GM18511 (cell line): ENCODE results near the gene ZFAND2A.
"Not testable (repeated sequence)": the region's sequence is repeated elsewhere in the genome, so short reads cannot be mapped to it uniquely, and the experiment has no call there.

ENCODE experiments used
- ATAC-seq: cut with Tn5 transposase; IDR thresholded peaks from one replicate; pipeline ENCODE4 v1.9.1; 2021; ENCODE audit warnings: mild to moderate bottlenecking, moderate library complexity; ENCODE audit not compliant: unreplicated experiment

Gene ZFAND2A

DNA sequence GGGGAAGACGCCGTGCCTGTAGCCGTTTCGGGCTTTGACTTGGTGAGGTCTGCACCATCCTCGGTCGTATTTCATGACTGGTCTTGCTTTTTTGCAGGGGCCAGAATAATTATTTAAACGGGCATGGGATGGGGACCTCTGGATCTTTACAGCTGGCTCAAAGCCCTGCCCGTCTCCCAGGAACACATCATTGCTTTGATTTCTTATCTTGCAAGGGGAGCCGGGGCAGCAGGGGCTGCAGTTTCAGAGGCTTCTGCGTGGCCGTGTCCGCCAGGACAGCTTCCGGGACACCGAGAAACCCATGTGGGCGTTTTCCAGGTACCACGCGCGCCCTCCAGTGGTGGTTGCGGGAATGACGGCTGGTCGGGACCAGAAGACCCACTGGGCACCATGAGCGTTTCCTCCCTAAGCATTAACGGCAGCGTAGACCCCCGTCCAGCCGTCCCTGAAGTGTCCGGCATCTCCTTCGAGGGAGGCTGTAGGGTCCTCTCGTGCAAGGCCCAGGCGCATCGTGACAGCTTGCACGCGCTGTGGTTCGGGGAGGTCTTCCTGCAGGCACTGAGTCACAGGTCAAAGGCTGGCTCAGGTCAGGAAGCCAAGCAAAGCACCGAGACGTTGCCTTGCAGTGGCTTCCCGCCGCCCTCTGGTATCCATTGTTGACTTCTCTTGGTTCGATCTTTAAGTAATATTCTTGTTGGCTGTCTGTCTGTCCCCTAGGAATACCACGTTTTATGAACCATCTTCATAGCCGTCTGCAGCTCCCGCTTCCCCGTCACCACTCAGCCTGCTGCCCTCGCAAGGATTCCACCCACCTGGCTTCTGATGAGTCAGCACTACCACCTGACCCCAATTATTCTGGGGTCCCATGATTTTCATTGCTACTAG lies 16.2 kb upstream of the ZFAND2A start:
- no peak for ATAC-seq

DNA sequence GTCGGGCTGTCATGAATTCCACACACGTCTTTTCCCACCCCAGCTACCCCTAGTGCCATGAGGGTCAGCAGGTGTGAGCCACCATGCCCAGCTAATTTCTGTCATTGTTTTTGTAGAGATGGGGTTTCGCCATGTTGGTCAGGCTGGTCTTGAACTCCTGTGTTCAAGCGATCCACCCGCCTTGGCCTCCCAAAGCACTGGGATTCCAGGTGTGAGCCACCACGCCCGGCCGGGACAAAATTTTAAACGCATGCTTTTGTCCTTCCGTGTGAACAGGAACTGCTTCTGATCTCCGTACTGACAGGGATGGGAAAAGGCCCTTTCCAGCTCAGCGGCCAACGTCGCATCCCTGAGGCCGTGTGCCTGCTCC lies 15.6 kb upstream of the ZFAND2A start:
- no peak for ATAC-seq

DNA sequence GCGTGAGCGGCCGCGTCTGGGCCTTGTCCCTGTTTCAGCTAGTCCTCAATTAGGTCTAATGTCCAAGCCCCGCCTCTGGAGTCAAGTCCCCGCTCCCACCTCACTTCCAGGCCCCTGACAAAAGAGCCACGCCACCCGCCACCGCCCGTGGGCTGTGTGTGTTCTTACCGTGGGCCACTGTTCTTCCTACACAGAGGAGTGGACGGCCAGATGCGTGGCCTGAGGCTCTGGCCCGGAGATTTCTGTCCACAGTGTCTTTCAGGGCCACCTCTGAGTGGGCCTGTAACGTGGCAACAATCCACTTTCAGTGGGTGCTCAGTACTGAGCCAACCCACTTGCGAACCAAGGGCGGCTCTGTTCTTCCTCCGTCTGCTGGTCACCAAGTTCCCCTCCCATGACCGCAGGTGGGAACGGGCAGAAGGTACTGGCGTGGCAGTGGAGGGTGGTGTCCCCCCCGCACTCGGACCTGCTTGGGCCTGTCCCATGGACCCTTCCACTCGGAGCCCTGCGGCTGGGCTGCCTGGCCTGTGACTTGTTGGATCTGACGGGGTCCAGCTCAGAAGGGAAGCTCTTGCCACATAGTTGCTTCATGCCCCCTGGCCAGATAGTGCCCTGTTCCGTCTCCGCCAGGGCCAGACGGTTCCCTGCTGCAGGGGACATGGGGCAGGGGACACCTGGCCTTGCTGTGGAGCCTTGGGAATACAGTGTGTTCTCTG lies 15.0 kb upstream of the ZFAND2A start:
- no peak for ATAC-seq

DNA sequence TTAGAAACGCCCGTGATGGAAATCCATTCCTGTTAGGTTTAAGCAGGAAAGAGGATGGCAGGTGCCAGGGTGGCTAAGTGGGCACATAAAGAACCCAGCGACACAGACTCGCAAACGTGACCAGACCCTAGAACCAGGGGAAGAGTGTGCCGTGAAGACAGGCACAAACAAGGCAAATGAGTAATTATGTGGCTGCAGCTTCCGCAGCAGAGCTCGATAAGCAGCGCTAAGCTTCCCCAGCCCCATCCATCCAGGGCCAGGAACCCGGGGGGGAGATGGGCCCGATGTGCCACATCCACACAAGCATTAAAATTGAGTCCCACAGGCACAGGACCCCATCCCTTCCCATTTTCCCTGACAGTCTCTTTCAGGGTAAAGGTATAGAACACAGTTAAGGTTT lies 14.0 kb upstream of the ZFAND2A start:
- no peak for ATAC-seq

DNA sequence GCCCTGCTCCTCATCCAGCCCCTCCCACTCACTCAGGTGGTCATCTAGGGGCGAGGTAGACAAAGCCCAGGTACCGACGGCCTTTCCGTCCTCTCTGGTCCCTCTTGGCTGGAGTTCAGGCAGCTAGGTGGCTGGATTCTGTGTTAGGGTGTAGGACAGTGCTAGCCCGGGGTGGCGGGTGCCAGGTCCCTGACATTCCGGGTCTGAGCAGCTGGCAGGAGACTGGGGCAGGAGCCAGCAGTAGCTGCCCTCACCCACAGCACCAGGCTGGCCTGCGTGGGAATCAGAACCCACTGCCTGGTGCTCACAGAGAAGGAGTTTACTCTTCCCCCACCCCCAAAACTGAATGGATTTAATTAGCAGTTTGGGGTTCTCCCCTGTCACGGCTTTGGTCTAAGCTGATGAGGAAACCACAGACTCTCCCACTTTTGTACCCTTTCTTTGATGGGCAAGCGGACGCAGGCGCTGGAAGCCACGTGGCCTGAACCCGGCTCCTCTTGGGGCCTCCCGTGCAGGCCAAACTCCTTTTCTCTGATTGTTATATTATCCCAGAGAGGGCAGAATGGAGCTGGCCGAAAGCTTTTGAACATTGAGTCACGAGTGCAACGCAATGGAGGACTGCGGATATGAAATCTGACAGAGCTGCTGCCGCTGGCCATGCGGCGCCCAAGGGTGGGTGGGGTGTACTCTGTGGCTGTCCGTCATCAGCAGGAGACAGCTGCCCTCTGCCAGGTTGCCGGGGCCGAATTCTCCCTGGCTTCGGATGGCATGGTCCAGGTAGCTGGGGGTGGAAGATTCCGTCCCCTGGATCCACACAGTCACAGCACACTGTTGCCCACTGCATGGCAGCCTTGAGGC lies 12.9 kb upstream of the ZFAND2A start:
- no peak for ATAC-seq

DNA sequence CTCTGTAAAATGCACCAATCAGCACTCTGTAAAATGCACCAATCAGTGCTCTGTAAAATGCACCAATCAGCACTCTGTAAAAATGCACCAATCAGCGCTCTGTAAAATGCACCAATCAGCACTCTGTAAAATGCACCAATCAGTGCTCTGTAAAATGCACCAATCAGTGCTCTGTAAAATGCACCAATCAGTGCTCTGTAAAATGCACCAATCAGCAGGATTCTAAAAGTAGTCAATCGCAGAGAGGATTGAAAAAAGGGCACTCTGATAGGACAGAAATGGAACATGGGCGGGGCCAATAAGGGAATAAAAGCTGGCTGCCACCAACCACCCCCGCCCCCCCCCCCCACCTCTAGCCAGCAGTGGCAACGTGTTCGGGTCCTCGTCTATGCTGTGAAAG lies 11.5 kb upstream of the ZFAND2A start:
- ATAC-seq, result not testable (repeated sequence)

DNA sequence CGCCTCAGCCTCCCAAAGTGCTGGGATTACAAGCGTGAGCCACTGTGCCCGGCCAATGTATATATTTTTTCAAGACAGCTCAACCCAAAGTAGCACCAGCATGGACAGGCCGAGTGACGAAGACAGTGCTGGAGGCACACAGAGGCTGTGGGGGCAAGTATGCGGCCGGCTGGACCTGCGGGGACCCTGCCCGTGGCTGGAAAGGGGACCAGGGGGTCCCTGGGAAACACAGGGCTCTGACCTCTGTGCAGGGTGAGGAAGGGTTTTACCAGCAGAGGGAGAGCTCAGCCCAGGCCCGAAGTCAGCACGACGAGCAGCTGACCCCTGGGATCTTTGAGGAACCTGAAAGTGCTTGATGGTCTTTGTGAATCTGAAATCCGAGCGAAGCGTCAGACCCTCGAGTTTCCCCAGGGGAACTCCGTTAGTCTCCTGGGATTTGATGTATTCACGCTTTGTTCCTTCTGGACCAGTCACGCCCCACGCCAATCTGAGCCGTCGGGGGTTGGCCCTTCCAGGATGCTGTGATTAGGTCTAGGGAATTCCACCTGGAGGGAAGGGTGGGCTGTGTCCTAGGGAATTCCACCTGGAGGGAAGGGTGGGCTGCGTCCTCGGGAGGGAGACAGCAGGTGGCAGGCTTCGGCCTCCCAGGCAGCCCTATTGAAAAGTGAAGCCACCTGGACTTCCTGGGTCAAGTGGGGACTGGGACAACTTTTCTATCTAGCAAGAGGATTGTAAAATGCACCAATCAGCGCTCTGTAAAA lies 10.9 kb upstream of the ZFAND2A start:
- no peak for ATAC-seq

DNA sequence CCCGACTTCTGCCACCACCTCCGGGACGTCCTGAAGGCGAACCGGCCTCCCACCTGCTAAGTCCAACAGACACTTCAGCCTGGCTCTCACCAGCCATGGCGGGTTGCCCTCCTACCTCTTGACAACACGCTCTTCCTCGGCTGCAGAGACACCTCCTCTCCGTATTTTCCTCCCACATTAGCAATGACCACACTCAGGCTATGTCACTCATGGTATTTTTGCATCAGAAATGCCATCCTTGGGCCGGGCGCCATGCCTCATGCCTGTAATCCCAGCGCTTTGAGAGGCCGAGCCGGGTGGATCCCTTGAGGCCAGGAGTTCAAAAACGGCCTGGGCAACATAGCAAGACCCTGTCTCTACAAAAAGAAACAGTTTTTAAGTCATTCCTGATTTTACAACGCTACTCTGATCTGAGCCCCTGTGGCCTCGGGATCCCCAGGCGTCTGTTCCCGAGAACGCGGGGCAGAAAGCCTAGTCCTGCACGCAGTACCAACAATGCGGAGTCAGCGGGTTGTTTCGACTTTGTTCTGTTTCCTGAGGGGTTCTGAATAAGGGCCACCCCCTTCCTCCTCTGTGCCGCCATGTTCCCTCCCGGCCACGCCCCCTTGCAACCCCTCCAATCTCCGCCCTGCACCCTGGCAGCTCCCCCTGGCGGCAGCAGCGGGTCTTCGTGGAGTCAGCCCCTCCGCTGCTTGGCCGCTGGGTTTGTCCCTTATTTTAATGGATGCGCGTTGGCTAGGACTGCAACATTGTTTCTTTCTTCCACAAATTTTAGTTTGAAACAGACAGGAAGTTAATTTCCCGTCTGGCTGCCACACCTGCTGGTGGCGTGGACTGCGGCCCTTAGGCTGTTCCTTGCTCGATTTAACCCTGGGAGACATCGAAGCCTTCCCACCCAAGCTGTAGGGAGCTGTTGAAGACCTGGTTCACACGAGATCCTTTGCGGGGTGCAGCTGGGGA lies 9.7 kb upstream of the ZFAND2A start:
- peak; percentile 96 for ATAC-seq

DNA sequence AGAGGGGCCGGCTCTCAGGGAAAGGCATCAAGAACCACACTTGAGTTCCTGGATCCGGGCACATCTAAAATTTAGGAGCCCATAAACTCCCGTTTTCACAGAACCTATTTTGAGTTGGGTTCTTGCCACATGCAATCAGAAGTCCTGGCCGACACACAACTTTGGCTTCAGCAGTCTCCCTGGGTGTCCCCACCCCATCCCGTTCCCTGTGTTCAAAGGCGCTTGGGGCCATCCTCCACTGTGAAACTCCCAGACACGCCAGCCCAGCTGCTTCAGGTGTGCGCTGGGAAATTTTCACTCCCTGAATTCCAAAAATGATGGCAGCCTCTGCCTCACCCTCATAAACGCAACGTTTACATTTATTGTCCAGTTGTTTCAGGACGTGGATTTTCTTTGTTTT lies 8.4 kb upstream of the ZFAND2A start:
- ATAC-seq, result no peak

DNA sequence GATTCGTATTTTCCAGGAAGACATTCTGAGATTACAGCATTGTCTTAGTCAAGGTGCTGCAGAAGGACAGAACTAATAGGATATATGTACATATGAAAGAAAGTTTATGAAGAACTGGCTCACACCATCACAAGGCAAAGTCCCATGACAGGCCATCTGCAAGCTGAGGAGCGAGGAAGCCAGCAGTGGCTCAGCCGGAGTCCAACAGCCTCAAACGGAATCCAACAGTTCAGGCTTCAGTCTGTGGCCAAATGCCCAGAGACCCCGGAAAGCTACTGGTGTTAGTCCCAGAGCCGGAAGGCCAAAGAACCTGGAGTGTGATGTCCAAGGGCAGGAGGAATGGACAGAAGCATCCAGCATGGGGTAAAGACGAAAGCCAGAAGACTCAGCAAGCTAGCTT lies 4.4 kb upstream of the ZFAND2A start:
- ATAC-seq, result no peak

DNA sequence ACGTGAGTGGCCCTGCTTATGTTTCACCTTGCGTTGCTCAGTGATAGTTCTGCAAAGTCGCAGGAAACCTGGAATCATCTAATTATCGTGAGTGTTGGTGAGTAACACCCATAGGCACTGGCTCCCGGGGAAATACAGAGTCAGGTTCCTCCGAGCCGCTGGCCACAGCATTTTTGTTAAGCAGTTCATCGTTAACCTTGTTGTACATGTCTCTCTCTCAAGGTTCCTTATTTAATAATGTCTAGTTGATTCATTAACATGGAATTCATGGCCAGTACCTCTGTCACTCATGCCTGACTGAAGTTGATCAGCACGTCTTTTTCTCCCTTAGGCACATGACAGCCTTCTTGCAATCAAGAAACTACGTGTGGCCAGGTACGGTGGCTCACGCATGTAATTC lies 3.1 kb upstream of the ZFAND2A start:
- ATAC-seq, result no peak

DNA sequence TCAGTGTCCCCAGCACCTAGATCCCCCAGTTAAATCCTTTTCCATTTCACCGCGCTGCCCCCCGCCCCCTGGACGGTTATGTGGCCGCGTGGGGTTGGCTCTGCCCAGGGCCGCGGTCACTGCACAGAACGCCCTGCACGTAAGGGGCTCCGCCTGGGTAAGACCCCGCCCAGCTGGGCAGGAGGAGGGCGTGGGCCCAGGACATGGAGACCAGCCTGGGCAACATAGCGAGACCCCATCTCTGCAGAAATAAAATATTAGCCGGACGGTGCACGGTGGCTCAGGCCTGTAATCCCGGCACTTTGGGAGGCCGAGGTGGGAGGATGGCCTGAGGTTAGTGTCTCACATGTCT lies 650 bp upstream of the ZFAND2A start:
- peak; percentile 34 for ATAC-seq

DNA sequence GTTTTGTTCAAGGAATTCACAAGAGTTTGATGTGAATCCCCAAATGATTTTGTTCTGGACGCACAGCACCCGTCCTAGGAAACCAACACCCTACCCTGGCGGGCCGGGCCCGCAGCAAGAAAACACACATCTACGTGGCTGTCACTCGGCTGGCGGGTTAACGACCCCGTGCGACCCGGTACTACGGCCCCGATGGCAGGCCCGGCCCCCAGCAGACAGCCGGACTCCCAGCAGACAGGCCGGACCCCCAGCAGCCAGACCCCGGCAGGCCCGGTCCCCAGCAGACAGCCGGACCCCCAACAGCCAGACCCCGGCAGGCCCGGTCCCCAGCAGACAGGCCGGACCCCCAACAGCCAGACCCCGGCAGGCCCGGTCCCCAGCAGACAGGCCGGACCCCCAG lies 765 bp downstream of the ZFAND2A start:
- ATAC-seq, result not testable (repeated sequence)

DNA sequence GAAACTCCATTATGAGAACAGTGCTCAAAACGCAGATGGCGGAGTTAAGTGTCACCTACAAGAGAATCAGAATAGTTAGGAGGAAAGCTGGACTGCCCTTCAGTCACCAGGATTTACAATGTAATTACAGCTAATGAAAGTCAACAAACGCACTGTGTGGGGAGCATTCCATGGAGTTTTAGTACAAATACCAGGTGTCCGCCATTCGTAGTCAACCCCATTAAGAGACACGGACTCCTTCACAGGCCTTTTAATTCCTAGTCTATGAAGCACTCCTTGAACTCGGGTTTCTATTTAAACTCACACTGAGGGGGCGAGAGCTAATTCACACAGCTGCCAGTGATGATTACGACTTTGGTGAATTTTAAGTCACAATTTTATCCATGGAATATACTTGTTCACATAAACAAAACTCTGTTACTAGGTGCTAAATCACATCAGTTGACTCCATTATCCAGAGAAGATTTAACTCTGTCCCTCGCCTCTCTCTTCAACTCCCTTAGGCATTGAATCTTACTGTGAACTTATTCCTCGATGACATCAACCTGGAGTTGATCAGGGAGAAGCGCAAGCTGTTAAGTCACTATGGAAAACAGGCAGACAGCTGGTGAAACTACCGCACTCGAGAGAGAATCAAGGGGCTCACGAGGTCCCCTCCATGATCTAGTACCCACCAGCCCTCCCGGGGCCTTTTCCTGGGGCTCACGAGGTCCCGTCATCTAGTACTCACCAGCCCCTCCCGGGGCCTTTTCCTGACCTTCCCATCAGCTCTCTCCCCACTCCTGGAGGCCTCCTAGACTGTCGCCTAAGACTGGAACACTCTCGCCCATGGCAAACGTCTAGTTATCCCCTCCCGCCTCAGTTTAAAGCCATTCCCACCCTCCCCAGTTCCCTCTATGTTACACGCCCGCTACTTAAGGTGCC lies 1.5 kb downstream of the ZFAND2A start:
- ATAC-seq, result no peak

DNA sequence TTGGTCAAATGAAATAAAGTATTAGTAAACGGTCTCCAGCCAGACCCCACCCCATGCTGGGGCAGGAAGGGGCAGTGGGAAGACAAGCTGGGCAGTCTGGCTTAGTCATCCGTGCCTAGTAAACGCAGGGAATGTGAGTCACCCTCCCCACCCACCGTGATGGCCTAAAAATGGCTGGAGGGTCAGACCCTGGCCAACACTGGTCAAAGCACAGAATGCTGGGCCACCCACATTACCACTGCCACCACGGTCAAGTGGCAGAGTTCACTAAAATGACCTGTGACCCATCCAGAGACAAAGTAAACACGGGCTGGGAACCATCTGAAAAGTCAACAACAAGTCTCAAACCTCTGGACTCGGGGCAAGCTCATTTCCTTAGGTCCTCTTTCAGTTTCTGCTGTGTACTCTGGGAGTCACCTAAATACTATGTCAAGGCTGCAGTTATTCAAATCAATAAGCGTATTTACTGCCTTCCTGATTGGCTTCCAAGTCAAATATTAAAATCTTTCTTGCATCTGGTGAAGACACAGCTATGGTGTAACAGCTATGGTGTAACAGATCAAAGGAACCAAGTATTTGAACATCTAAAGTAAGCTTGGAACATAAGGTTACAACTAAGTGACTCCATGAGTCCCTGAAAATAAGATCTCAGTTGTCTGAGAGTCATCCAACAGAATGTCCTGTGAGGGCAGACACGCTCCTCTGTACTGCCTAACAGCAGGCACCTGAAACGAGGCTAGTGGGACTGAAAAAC lies 3.0 kb downstream of the ZFAND2A start:
- no peak for ATAC-seq

DNA sequence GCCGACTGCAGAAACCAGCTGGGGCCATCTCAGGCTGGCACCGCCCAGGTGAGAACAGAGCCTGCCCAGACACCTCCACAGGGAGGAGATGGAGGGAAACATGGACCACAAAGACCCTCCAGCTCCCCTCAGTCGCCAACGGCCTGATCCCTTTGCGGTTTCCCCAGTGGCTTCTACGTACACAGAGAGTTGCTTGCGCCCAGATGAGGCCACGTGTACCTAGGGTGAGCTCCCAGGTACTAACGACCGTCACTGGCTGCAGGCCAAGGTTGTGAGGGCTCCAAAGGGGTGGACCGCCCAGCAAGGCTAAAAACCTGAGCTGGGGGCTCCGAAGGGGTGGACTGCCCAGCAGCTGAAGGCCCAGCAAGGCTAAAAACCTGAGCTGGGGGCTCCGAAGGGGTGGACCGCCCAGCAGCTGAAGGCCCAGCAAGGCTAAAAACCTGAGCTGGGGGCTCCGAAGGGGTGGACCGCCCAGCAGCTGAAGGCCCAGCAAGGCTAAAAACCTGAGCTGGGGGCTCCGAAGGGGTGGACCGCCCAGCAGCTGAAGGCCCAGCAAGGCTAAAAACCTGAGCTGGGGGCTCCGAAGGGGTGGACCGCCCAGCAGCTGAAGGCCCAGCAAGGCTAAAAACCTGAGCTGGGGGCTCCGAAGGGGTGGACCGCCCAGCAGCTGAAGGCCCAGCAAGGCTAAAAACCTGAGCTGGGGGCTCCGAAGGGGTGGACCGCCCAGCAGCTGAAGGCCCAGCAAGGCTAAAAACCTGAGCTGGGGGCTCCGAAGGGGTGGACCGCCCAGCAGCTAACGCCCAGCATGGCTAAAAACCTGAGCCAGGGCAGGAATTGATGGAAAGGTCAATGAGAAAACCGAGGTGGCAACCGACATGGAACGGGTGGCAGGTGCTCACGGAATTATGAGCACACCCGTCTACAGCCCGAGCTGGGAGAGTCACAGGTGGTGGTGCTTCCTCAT lies 3.9 kb downstream of the ZFAND2A start:
- ATAC-seq, result not testable (repeated sequence)
